H9 (cell line): ENCODE data around the gene PPP1R1B. TPM values are rescaled to one million over a fixed set of nuclear protein-coding genes. Genes with fewer than 3 reads are reported as not detected.

Experiments used
- DNase-seq: peaks from one replicate; pipeline ENCODE4 v3.0.0-alpha.2; 2017
- H2AFZ ChIP-seq: one replicate; pipeline ENCODE4 v1.6.1; 2013; ENCODE audit warnings: mild to moderate bottlenecking, low read length, control low read depth, moderate library complexity
- H2AK5ac ChIP-seq: 2 replicates; pipeline ENCODE4 v1.6.1; 2013; ENCODE audit warnings: low read length, control low read depth, mixed read lengths; ENCODE audit not compliant: insufficient read length
- H2BK120ac ChIP-seq: one replicate; pipeline ENCODE4 v1.6.1; 2013; ENCODE audit warnings: low read depth, mild to moderate bottlenecking, low read length, control low read depth, inconsistent platforms; ENCODE audit not compliant: poor library complexity, severe bottlenecking
- H2BK12ac ChIP-seq: 2 replicates; pipeline ENCODE4 v1.6.1; 2013; ENCODE audit warnings: low read length, control low read depth, mixed read lengths, low read depth; ENCODE audit not compliant: insufficient read length
- H2BK15ac ChIP-seq: 2 replicates; pipeline ENCODE4 v1.6.1; 2013; ENCODE audit warnings: low read depth, low read length, control low read depth
- H2BK20ac ChIP-seq: one replicate; pipeline ENCODE4 v1.6.1; 2013; ENCODE audit warnings: low read depth, mild to moderate bottlenecking, low read length, control low read depth, inconsistent platforms; ENCODE audit not compliant: poor library complexity, severe bottlenecking
- H2BK5ac ChIP-seq: 2 replicates; pipeline ENCODE4 v1.6.1; 2013; ENCODE audit warnings: low read length, control low read depth, mixed read lengths; ENCODE audit not compliant: insufficient read length
- H3K14ac ChIP-seq: 2 replicates; pipeline ENCODE4 v1.6.1; 2013; ENCODE audit warnings: low read length, control low read depth; ENCODE audit not compliant: insufficient read depth
- H3K18ac ChIP-seq: 2 replicates; pipeline ENCODE4 v1.6.1; 2013; ENCODE audit warnings: low read depth, mild to moderate bottlenecking, mixed read lengths, low read length, control low read depth; ENCODE audit not compliant: insufficient read length
- H3K23ac ChIP-seq: 2 replicates; pipeline ENCODE4 v1.6.1; 2013; ENCODE audit warnings: low read length, control low read depth, mixed read lengths, low read depth; ENCODE audit not compliant: insufficient read length
- H3K23me2 ChIP-seq: 2 replicates; pipeline ENCODE4 v1.6.1; 2013; ENCODE audit warnings: low read depth, mild to moderate bottlenecking, mixed read lengths, low read length, control low read depth; ENCODE audit not compliant: insufficient read length, poor library complexity, severe bottlenecking
- H3K27ac ChIP-seq: 2 replicates; pipeline ENCODE4 v1.5.1; 2013; ENCODE audit warnings: low read length, control low read depth, mixed read lengths, low read depth; ENCODE audit not compliant: insufficient read length
- H3K27me3 ChIP-seq: 2 replicates; pipeline ENCODE4 v1.6.1; 2013; ENCODE audit warnings: low read length, control low read depth, inconsistent platforms; ENCODE audit not compliant: insufficient read depth
- H3K4ac ChIP-seq: 2 replicates; pipeline ENCODE4 v1.6.1; 2013; ENCODE audit warnings: low read depth, mild to moderate bottlenecking, control low read depth, inconsistent platforms, low read length, moderate library complexity
- H3K4me1 ChIP-seq: 2 replicates; pipeline ENCODE4 v1.6.1; 2013; ENCODE audit warnings: low read length, control low read depth, inconsistent platforms; ENCODE audit not compliant: insufficient read depth
- H3K4me2 ChIP-seq: 2 replicates; pipeline ENCODE4 v1.6.1; 2013; ENCODE audit warnings: low read length, control low read depth, mixed read lengths; ENCODE audit not compliant: insufficient read length, insufficient read depth
- H3K56ac ChIP-seq: 2 replicates; pipeline ENCODE4 v1.6.1; 2013; ENCODE audit warnings: low read depth, mild to moderate bottlenecking, mixed read lengths, low read length, control low read depth; ENCODE audit not compliant: insufficient read length
- H3K79me1 ChIP-seq: 2 replicates; pipeline ENCODE4 v1.6.1; 2013; ENCODE audit warnings: low read depth, mild to moderate bottlenecking, moderate library complexity, low read length, control low read depth, inconsistent platforms; ENCODE audit not compliant: insufficient read depth, poor library complexity, severe bottlenecking
- H3K79me2 ChIP-seq: 2 replicates; pipeline ENCODE4 v1.6.1; 2013; ENCODE audit warnings: low read length, control low read depth, inconsistent platforms; ENCODE audit not compliant: insufficient read depth
- H3K9ac ChIP-seq: 2 replicates; pipeline ENCODE4 v1.6.1; 2013; ENCODE audit warnings: low read length, control low read depth, mixed read lengths; ENCODE audit not compliant: insufficient read length; ENCODE audit errors: extremely low read depth
- H3K9me3 ChIP-seq: one replicate; pipeline ENCODE4 v1.6.1; 2013; ENCODE audit warnings: low read depth, low read length, inconsistent platforms; ENCODE audit not compliant: control insufficient read depth
- H3T11ph ChIP-seq: one replicate; pipeline ENCODE4 v1.6.1; 2013; ENCODE audit warnings: mild to moderate bottlenecking, low read length, control low read depth, inconsistent platforms
- H4K20me1 ChIP-seq: one replicate; pipeline ENCODE4 v1.6.1; 2013; ENCODE audit not compliant: control insufficient read depth, insufficient read length, insufficient read depth
- H4K5ac ChIP-seq: 2 replicates; pipeline ENCODE4 v1.6.1; 2013; ENCODE audit warnings: low read depth, mild to moderate bottlenecking, mixed read lengths, low read length, control low read depth; ENCODE audit not compliant: insufficient read length
- H4K8ac ChIP-seq: replicated peaks from 2 replicates; pipeline ENCODE4 v1.6.1; 2013; ENCODE audit warnings: low read length, control low read depth, mixed read lengths, low read depth; ENCODE audit not compliant: insufficient read length
- H4K91ac ChIP-seq: 2 replicates; pipeline ENCODE4 v1.6.1; 2013; ENCODE audit warnings: low read depth, mild to moderate bottlenecking, moderate library complexity, mixed read lengths, low read length, control low read depth; ENCODE audit not compliant: insufficient read length
- H3K27ac Mint-ChIP-seq, 3 experiments: 2 replicates in 2 of 3; 3 replicates in 1 of 3; pipeline ENCODE4 v1.8.0; 2020 to 2021; ENCODE audit warnings: mixed read lengths in 3 of 3, mild to moderate bottlenecking in 1 of 3, moderate library complexity in 1 of 3
- H3K27me3 Mint-ChIP-seq: 2 replicates; pipeline ENCODE4 v1.8.0; 2021; ENCODE audit warnings: low read depth, mild to moderate bottlenecking, moderate library complexity, mixed read lengths
- H3K36me3 Mint-ChIP-seq, 3 experiments: 2 replicates in 2 of 3; 3 replicates in 1 of 3; pipeline ENCODE4 v1.8.0; 2020 to 2021; ENCODE audit warnings: low read depth in 3 of 3, mixed read lengths in 3 of 3; ENCODE audit not compliant: insufficient read depth in 1 of 3
- H3K4me1 Mint-ChIP-seq, 2 experiments: 2 replicates each; pipeline ENCODE4 v1.8.0; 2020; ENCODE audit warnings: mixed read lengths in 2 of 2
- H3K4me3 Mint-ChIP-seq, 2 experiments: 2 replicates in 1 of 2; 3 replicates in 1 of 2; pipeline ENCODE4 v1.8.0; 2020 to 2021; ENCODE audit warnings: mild to moderate bottlenecking in 2 of 2, mixed read lengths in 2 of 2, moderate library complexity in 1 of 2
- H3K9me3 Mint-ChIP-seq, 2 experiments: 2 replicates in 1 of 2; 3 replicates in 1 of 2; pipeline ENCODE4 v1.8.0; 2020; ENCODE audit warnings: mild to moderate bottlenecking in 2 of 2, mixed read lengths in 2 of 2, moderate library complexity in 1 of 2
- WGBS: extraction: QIAGEN DNeasy Blood & Tissue Kit; methylation state at CpG from one replicate; pipeline ENCODE4 v1.1.7; 2013; ENCODE audit warnings: missing lambda C conversion rate, low lambda C conversion rate, mixed read lengths; ENCODE audit not compliant: insufficient read length; ENCODE audit errors: extremely low coverage; 5-methylcytosine and 5-hydroxymethylcytosine counted together
- total RNA-seq: library from RNA; stranded (reverse); gene quantifications from 2 replicates; pipeline ENCODE4 v1.2.1, GENCODE V29; 2021
- TF ChIP-seq, protein P1 (sequence below): fragments of 200-600 bp; sonication (generic); conservative IDR thresholded peaks from 3 replicates; pipeline ENCODE4 v1.8.0; 2021; ENCODE audit warnings: antibody characterized with exemption, mild to moderate bottlenecking

The PPP1R1B gene
- total RNA-seq, 1 experiment from 2014 or later = 15.5 TPM

DNA sequence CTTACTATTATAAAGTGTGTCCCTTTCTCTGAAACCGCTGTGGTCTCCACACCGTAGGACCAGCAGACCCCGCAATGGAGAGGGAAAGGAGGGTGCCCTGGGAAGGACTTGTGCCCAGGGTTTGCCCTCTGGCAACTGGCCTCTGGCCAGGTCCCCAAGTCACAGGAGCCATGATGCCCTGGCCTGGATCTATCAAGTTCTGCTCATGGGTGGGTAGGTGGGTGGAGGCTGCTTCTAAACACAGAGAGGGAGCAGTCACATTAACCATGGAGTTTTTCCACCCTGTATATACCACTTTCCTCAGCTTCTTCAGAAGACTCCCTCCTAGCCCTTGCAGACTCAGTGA, 9.7 kb upstream of the PPP1R1B start:
- H3K9me3 Mint-ChIP-seq = no peaks in the 10 kb centered on the region
- H3K79me1 ChIP-seq = no peaks in the 10 kb centered on the region
- no peaks in the 10 kb centered on the region for H3K9me3 ChIP-seq
- no peak overlapping the region for H3K18ac ChIP-seq
- H3K14ac ChIP-seq = no peak overlapping the region
- no peak for DNase-seq
- H4K5ac ChIP-seq = no peak overlapping the region
- no peaks in the 10 kb centered on the region for H3K79me2 ChIP-seq
- H3T11ph ChIP-seq = no peak overlapping the region
- H2BK5ac ChIP-seq = no peak overlapping the region
- H3K4me2 ChIP-seq = peak overlapping the region; percentile 75
- TF ChIP-seq, protein P1, sequence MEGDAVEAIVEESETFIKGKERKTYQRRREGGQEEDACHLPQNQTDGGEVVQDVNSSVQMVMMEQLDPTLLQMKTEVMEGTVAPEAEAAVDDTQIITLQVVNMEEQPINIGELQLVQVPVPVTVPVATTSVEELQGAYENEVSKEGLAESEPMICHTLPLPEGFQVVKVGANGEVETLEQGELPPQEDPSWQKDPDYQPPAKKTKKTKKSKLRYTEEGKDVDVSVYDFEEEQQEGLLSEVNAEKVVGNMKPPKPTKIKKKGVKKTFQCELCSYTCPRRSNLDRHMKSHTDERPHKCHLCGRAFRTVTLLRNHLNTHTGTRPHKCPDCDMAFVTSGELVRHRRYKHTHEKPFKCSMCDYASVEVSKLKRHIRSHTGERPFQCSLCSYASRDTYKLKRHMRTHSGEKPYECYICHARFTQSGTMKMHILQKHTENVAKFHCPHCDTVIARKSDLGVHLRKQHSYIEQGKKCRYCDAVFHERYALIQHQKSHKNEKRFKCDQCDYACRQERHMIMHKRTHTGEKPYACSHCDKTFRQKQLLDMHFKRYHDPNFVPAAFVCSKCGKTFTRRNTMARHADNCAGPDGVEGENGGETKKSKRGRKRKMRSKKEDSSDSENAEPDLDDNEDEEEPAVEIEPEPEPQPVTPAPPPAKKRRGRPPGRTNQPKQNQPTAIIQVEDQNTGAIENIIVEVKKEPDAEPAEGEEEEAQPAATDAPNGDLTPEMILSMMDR = no peak
- no peak overlapping the region for H2BK20ac ChIP-seq
- peaks cover 8 to 19% of the 10 kb centered on the region in 2 experiments for H3K4me1 Mint-ChIP-seq
- H3K9ac ChIP-seq = no peak overlapping the region
- no peak overlapping the region for H4K8ac ChIP-seq
- no peak overlapping the region for H2AFZ ChIP-seq
- H2BK12ac ChIP-seq = no peak overlapping the region
- H3K27ac ChIP-seq = no peak overlapping the region
- H2BK120ac ChIP-seq = no peak overlapping the region
- H4K91ac ChIP-seq = no peak overlapping the region
- no peak overlapping the region for H3K56ac ChIP-seq
- peaks cover 19% of the 10 kb centered on the region; the same call in 1 of the 2 replicates for H3K27me3 ChIP-seq
- no peak overlapping the region for H2BK15ac ChIP-seq
- H3K4ac ChIP-seq = no peak overlapping the region
- no peaks in the 10 kb centered on the region for H3K4me1 ChIP-seq
- H2AK5ac ChIP-seq = no peak overlapping the region
- H3K27me3 Mint-ChIP-seq = peaks cover 97% of the 10 kb centered on the region
- no peak overlapping the region for H3K27ac Mint-ChIP-seq
- H3K4me3 Mint-ChIP-seq = peak overlapping the region in 1 of 2 experiments; percentile 73; a peak in 4 of 5 replicates
- H3K23ac ChIP-seq = no peak overlapping the region
- no peaks in the 10 kb centered on the region for H3K36me3 Mint-ChIP-seq
- H3K23me2 ChIP-seq = peaks cover 2% of the 10 kb centered on the region
- no CpG with 5 or more reads among the region's 3 CpGs for WGBS
- H4K20me1 ChIP-seq = no peaks in the 10 kb centered on the region
